Mesothelial cell of epicardium (in vitro differentiated cells): ENCODE measurements around the gene TCP11. TPM values are rescaled to one million over a fixed set of nuclear protein-coding genes. Genes with fewer than 3 reads are reported as not detected.

Source experiments
- DNase-seq, 2 experiments: peaks; one replicate each; pipeline ENCODE4 v3.0.0; 2021; ENCODE audit warnings: low spot score in 2 of 2; ENCODE audit not compliant: unreplicated experiment in 2 of 2
- H3K27ac Mint-ChIP-seq: 2 replicates; pipeline ENCODE4 v1.8.0; 2021; ENCODE audit warnings: mixed read lengths
- H3K27me3 Mint-ChIP-seq: 2 replicates; pipeline ENCODE4 v1.8.0; 2021; ENCODE audit warnings: low read depth, mixed read lengths
- H3K36me3 Mint-ChIP-seq: 2 replicates; pipeline ENCODE4 v1.8.0; 2021; ENCODE audit warnings: mixed read lengths
- H3K4me1 Mint-ChIP-seq: 2 replicates; pipeline ENCODE4 v1.8.0; 2021; ENCODE audit warnings: mixed read lengths
- H3K4me3 Mint-ChIP-seq: 2 replicates; pipeline ENCODE4 v1.8.0; 2021; ENCODE audit warnings: mild to moderate bottlenecking, moderate library complexity, mixed read lengths
- H3K9me3 Mint-ChIP-seq: 2 replicates; pipeline ENCODE4 v1.8.0; 2021; ENCODE audit warnings: mixed read lengths
- CTCF ChIP-seq: fragments of 200-600 bp; sonication (generic); IDR thresholded peaks from one replicate; pipeline ENCODE4 v1.5.0; 2021; ENCODE audit warnings: antibody characterized with exemption; ENCODE audit not compliant: unreplicated experiment
- total RNA-seq: library from RNA; stranded (reverse); gene quantifications from 3 replicates; pipeline ENCODE4 v1.2.1, GENCODE V29; 2021

The TCP11 gene
- total RNA-seq, 1 donor from 2014 or later: 0.20 TPM

DNA sequence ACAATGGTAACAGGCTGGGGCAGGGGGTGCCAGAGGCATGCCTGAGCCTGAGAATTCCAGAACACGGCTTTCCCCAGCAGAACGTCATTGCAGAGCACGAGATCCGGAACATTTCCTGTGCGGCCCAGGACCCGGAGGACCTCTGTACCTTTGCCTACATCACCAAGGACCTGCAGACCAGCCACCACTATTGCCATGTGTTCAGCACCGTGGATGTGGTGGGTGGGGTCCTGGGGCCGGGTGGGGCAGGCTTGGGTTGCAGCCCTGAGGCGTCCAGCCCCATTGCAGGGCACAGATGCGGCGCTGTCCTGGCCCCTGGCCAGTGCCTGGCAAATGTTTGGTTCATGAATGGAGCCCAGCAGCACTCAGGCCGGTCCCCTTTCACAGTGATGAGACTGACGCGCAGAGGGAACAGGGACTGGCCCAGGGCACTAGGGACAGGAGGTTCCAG is 57.1 kb downstream of the TCP11 start:
- H3K9me3 Mint-ChIP-seq: no peaks in the 10 kb centered on the region
- DNase-seq: no peak
- H3K27me3 Mint-ChIP-seq: no peaks in the 10 kb centered on the region
- no peak overlapping the region for H3K4me3 Mint-ChIP-seq
- peaks cover under 1% of the 10 kb centered on the region for H3K4me1 Mint-ChIP-seq
- no peak for TF ChIP-seq CTCF
- H3K27ac Mint-ChIP-seq: no peak overlapping the region
- H3K36me3 Mint-ChIP-seq: peaks cover 32% of the 10 kb centered on the region

DNA sequence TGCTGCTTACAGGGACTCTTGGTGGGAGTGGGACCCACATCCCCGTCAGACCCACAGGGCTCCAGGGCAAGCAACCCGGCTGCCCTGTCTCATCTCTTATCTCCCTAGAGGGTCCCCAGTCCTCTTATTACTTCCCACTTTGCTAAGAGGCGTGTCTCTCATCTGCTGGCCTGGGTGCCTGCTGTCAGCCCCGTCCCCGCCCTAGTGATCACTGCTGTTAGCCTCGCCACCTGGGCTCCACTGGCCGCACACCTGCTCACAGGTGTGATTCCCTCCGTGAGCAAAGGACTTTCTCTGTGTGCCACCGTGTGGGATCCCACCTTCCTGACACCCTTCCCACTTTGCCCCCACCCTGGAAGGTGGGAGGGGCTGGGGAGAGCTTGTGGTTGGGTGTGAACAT is 57.6 kb downstream of the TCP11 start:
- Mint-ChIP-seq H3K36me3 (peaks cover 32% of the 10 kb centered on the region), H3K27me3 (no peaks in the 10 kb centered on the region), H3K4me1 (no peaks in the 10 kb centered on the region), H3K9me3 (no peaks in the 10 kb centered on the region), H3K27ac (no peak overlapping the region), H3K4me3 (no peak overlapping the region)
- no peak for TF ChIP-seq CTCF
- DNase-seq: no peak

DNA sequence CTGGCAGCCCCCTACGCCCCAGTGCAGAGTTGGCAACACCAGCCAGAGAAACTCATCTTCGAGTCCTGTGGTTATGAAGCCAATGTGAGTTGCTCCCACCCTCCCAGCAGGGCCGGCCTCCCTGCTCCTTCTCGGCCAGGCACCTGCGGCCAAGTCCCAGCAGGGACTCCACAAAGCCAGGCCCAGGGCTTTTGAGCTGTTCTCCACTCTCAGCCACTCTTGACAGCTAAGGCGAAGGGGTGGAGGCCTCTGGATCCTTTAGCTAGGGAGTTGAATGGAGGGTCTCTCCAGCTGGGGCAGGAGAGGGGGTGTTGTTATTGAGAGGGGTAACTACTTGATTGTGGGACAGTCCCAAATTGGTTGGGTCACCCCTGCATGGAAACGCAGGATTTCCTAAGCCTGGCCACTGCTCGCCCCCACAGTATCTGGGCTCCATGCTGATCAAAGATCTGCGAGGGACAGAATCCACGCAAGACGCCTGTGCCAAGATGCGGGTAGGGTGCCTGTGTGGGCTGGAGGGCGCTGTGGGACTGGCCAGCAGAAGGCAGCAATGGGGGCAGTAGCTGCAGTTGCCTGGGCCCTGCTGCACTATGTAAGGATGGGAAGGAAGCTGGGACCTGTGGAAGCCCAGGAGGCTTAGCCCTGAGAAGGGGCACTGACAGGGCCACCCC is 58.3 kb downstream of the TCP11 start:
- no peaks in the 10 kb centered on the region for H3K27me3 Mint-ChIP-seq
- H3K4me3 Mint-ChIP-seq: no peak overlapping the region
- no peak overlapping the region for H3K27ac Mint-ChIP-seq
- no peak for DNase-seq
- H3K4me1 Mint-ChIP-seq: no peaks in the 10 kb centered on the region
- no peaks in the 10 kb centered on the region for H3K9me3 Mint-ChIP-seq
- no peak for TF ChIP-seq CTCF
- H3K36me3 Mint-ChIP-seq: peaks cover 32% of the 10 kb centered on the region

DNA sequence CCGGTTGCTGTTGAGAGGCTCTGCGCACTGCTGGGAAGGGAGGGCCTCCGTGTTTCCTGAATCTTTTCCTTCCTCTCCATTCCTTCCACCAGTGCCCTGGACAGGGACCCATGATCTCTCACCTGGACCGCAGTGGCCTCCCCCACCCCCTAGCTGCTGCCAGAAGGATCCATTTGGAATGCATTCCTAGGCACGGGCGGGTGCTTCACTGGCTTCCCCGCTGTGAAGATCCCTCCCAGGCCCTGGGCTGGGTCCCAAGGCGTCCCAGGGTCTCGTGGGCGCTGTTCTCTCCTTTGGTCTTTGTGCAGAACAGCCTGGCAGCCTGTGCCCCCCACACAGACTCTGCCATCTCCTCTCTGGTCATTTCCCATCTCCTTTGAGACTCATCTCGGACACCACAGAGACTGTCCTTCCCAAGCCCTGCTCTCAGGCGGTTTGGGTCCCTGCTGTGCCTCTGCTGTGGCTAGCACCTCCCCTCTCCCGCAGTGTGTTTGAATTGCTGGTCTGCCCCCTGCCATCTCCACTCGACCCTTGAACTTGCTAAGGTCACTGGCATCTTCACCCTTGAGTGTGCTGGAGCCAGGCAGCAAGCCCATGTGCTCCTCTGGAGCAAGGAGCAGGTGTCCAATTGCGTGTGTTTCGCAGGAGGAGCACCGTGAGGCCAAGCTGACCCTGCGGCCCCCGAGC is 59.0 kb downstream of the TCP11 start:
- no peak overlapping the region for H3K27ac Mint-ChIP-seq
- TF ChIP-seq CTCF: no peak
- no peaks in the 10 kb centered on the region for H3K4me1 Mint-ChIP-seq
- H3K36me3 Mint-ChIP-seq: peaks cover 27% of the 10 kb centered on the region
- H3K27me3 Mint-ChIP-seq: no peaks in the 10 kb centered on the region
- H3K4me3 Mint-ChIP-seq: no peak overlapping the region
- no peak for DNase-seq
- no peaks in the 10 kb centered on the region for H3K9me3 Mint-ChIP-seq

DNA sequence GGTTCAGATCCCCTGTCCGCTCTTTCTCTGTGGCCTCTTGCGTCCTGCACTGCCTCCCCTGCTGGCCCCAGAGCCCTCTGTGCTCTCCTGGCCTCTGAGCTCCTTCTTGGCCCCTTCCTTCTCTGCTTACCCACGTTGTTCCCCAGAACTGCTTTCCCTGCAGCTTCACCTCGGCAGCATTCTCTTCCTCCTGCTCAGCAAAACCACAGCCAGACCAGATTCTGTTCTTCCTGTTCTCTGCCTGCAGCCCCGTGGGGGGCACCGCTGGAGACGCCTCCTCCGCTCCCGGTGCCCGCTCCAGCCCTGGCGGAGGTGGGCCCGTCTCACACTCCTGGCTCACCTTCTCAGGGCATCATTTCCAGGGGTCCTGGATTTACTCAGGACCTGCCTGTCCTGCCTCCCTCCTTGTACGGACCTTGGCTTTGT is 59.7 kb downstream of the TCP11 start:
- Mint-ChIP-seq H3K9me3 (no peaks in the 10 kb centered on the region), H3K4me3 (no peak overlapping the region)
- no peak for DNase-seq

More for the DNA sequence above, 59.7 kb downstream of the TCP11 start:
- no peak for TF ChIP-seq CTCF
- Mint-ChIP-seq H3K36me3 (peaks cover 23% of the 10 kb centered on the region), H3K4me1 (no peaks in the 10 kb centered on the region), H3K27me3 (no peaks in the 10 kb centered on the region), H3K27ac (peak overlapping the region; percentile 47)
